ENCODE data around the gene HS6ST3.

The HS6ST3 gene

GRCh38 chr13:96678801-96679200, 588.9 kb downstream of the HS6ST3 start:
- no peaks in the 10 kb centered on the region for H3K4me1 Mint-ChIP-seq (ENCODE audit: low read depth)
- H3K4me3 Mint-ChIP-seq = no peak overlapping the region
- no peaks in the 10 kb centered on the region for H3K36me3 Mint-ChIP-seq (ENCODE audit: low read depth)
- H3K9me3 Mint-ChIP-seq = peaks cover 10% of the 10 kb centered on the region
- H3K27ac Mint-ChIP-seq = no peak overlapping the region
- H3K27me3 Mint-ChIP-seq (ENCODE audit: low read depth) = no peaks in the 10 kb centered on the region
- no peak for DNase-seq (ENCODE audit: low spot score)

GRCh38 chr13:96680898-96681297, 591.0 kb downstream of the HS6ST3 start:
- Mint-ChIP-seq H3K27ac (no peak overlapping the region), H3K36me3 (ENCODE audit: low read depth) (no peaks in the 10 kb centered on the region), H3K9me3 (peaks cover 7% of the 10 kb centered on the region), H3K4me1 (ENCODE audit: low read depth) (no peaks in the 10 kb centered on the region), H3K27me3 (ENCODE audit: low read depth) (no peaks in the 10 kb centered on the region), H3K4me3 (no peak overlapping the region)
- DNase-seq (ENCODE audit: low spot score) = no peak

GRCh38 chr13:96681766-96682165, 591.9 kb downstream of the HS6ST3 start:
- Mint-ChIP-seq H3K27ac (no peak overlapping the region), H3K27me3 (ENCODE audit: low read depth) (no peaks in the 10 kb centered on the region), H3K4me1 (ENCODE audit: low read depth) (no peaks in the 10 kb centered on the region), H3K4me3 (no peak overlapping the region), H3K9me3 (peaks cover 7% of the 10 kb centered on the region), H3K36me3 (ENCODE audit: low read depth) (no peaks in the 10 kb centered on the region)
- DNase-seq (ENCODE audit: low spot score) = no peak

DNA sequence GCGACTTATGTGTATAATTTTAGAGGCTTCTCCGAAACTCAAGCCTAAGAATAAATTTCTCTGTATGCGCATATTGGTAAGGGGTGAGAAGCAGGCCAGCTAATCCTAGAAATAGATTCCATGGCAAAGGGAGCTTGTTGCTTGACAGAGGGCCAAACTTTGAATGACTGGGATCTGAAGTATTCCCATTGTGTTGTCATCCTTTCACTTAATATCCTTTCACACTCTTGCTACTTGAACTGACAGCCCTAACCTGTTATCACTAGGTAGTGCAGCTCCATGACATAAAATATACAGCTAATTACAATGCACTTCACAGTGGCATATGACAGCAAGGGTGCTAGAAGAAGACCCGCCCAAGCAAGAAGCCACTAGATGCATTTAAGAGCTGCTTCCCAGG, 594.6 kb downstream of the HS6ST3 start:
- Mint-ChIP-seq H3K27ac (no peak overlapping the region), H3K4me3 (no peak overlapping the region), H3K27me3 (ENCODE audit: low read depth) (no peaks in the 10 kb centered on the region), H3K36me3 (ENCODE audit: low read depth) (no peaks in the 10 kb centered on the region), H3K9me3 (peaks cover 12% of the 10 kb centered on the region), H3K4me1 (ENCODE audit: low read depth) (no peaks in the 10 kb centered on the region)
- no peak for DNase-seq (ENCODE audit: low spot score)

DNA sequence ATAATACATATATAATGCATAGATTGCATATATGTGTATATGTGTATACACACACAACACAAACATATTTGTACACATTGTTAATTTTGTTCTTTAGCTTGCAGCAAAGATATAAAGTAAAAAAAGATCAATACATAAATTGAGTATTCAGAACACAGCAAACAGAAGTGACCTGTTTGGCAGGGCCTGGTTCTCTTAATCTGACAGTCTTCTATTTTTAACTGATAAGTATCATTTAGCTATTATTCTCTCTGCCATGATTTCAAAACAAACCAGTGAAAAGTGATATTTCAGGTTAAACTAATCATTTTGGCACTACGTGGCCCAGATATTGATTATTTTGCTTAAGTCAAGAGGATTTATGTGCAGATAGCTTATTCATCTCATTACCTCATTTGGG, 595.0 kb downstream of the HS6ST3 start:
- Mint-ChIP-seq H3K4me3 (no peak overlapping the region), H3K4me1 (ENCODE audit: low read depth) (no peaks in the 10 kb centered on the region), H3K27ac (no peak overlapping the region), H3K36me3 (ENCODE audit: low read depth) (no peaks in the 10 kb centered on the region), H3K9me3 (peaks cover 12% of the 10 kb centered on the region), H3K27me3 (ENCODE audit: low read depth) (no peaks in the 10 kb centered on the region)
- DNase-seq (ENCODE audit: low spot score) = no peak

DNA sequence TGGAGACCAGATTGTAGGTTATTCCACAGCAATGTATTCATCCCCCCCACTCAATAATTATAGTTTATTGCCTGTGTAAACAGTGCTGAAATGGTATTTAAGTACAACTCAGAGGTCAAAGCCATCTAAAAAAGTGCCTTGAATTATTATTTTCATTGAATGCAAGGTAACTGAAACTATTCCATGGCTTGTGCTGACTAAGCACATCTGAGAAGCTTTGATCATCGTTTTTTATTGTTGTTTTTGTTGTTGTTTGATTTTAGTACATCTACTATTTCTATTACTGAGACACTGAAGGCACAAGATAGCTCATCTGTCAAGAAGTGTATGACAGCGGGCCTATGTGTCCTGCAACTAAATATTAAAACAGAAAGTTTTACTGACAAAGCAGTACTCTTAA, 596.4 kb downstream of the HS6ST3 start:
- Mint-ChIP-seq H3K4me3 (no peak overlapping the region), H3K27ac (no peak overlapping the region), H3K4me1 (ENCODE audit: low read depth) (no peaks in the 10 kb centered on the region), H3K27me3 (ENCODE audit: low read depth) (no peaks in the 10 kb centered on the region), H3K9me3 (peaks cover 9% of the 10 kb centered on the region), H3K36me3 (ENCODE audit: low read depth) (no peaks in the 10 kb centered on the region)
- DNase-seq (ENCODE audit: low spot score) = no peak

DNA sequence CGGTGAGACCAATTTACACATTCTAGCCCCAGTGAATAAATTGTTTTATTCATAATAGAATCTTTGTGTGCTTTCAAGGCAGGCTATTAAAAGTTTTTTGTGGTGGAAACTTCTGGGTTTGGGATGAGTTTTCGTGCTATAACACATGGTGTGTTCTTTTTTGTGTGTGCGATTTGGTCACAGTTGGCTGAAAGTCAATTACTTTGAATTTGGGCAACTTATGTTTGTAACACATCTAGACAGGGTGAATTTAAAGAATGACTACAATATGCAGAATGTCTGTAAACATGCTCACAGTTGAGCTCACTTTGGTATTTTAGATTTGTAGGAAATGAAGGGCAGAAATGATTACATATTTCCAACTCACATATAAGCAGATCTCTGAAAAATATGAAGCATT, 597.3 kb downstream of the HS6ST3 start:
- Mint-ChIP-seq H3K4me1 (ENCODE audit: low read depth) (no peaks in the 10 kb centered on the region), H3K4me3 (no peak overlapping the region), H3K9me3 (peaks cover 9% of the 10 kb centered on the region), H3K36me3 (ENCODE audit: low read depth) (no peaks in the 10 kb centered on the region), H3K27ac (no peak overlapping the region), H3K27me3 (ENCODE audit: low read depth) (no peaks in the 10 kb centered on the region)
- DNase-seq (ENCODE audit: low spot score) = no peak

DNA sequence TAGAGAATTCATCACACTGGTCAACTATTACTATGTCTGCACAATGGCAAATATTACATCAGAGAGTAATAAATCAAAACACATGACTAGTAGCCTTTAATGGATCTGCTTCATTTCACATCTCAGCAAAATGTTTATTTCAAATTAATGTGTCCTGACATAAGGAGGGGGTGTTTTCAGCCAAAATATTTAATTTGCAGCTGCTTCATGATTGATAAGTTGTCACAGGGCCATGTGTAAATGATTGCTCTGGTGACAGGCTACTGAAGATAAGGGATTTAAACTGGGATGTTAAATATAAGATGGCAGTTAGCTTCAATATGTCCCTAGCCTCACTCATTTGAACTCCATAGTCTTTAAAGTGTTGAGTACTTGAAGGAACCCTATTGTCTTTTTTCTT, 601.1 kb downstream of the HS6ST3 start:
- Mint-ChIP-seq H3K36me3 (ENCODE audit: low read depth) (no peaks in the 10 kb centered on the region), H3K4me1 (ENCODE audit: low read depth) (no peaks in the 10 kb centered on the region), H3K27ac (no peak overlapping the region), H3K27me3 (ENCODE audit: low read depth) (no peaks in the 10 kb centered on the region), H3K9me3 (peaks cover 9% of the 10 kb centered on the region), H3K4me3 (no peak overlapping the region)
- DNase-seq (ENCODE audit: low spot score) = no peak

DNA sequence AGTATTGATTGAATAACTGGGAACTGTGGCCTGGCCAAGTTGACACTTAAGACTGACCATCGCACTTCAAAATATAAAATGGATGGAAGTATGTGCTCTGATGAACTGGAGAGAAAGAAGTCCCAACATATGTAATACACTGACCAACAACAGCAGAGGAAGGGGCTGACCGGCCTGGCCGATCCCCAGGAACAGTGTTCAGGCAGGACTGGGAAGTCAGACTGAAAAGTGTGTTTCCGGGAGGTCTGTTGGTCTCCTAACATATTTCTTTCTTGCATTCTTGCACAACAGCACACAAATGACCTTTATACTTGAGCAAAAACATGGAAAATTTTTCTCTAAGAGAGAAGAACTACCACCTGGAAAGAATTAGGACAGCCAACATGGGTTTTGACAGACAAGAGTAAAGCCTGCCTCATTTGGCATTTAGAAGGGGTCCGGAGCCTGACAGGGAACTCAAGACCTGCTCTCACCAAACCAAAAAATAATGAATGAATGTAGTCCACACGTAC, 606.5 kb downstream of the HS6ST3 start:
- Mint-ChIP-seq H3K4me3 (no peak overlapping the region), H3K27me3 (ENCODE audit: low read depth) (no peaks in the 10 kb centered on the region), H3K27ac (no peak overlapping the region), H3K36me3 (ENCODE audit: low read depth) (no peaks in the 10 kb centered on the region), H3K9me3 (peaks cover 24% of the 10 kb centered on the region), H3K4me1 (ENCODE audit: low read depth) (no peaks in the 10 kb centered on the region)
- no peak for DNase-seq (ENCODE audit: low spot score)

DNA sequence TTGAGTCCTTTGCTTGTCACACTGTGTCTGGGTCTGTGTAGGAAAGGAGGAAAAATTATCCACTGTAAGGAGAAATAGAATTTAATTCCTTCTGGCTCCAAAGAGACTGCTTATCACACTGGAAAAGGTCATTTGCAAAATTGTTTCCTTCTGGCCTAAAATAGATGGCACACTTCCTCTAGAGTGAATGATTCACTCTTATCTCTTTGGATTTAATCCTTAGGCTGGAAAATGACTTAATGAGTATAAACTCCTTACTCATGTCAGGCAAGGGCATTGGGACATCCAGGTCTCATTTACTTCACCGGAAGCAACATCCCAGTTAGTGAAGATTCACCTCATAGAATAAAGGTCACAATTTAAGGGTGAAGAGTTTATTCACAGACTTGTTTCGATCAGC, 610.8 kb downstream of the HS6ST3 start:
- Mint-ChIP-seq H3K27ac (no peak overlapping the region), H3K4me3 (no peak overlapping the region), H3K4me1 (ENCODE audit: low read depth) (no peaks in the 10 kb centered on the region), H3K36me3 (ENCODE audit: low read depth) (no peaks in the 10 kb centered on the region), H3K9me3 (peaks cover 24% of the 10 kb centered on the region), H3K27me3 (ENCODE audit: low read depth) (no peaks in the 10 kb centered on the region)
- no peak for DNase-seq (ENCODE audit: low spot score)

DNA sequence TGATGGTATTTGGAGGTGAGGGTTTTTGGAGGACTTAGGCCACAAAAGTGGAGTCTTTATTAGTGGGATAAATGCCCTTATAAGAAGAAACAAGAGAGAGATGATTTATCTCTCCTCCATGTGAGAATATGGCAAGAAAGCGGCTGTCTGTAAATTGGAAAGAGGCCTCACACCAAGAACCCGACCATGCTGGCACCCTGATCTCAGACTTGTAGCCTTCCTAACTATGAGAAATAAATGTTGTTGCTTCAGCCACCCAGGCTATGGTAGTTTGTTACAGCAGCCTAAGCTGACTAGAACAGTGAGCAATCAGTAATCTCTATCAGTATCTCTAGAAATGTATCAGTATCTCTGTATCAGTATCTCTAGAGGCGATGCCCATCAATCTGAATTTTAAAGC, 617.2 kb downstream of the HS6ST3 start:
- no peak for DNase-seq (ENCODE audit: low spot score)
- H3K27me3 Mint-ChIP-seq (ENCODE audit: low read depth) = no peaks in the 10 kb centered on the region
- H3K4me3 Mint-ChIP-seq = no peak overlapping the region
- H3K9me3 Mint-ChIP-seq = peaks cover 13% of the 10 kb centered on the region
- H3K4me1 Mint-ChIP-seq (ENCODE audit: low read depth) = no peaks in the 10 kb centered on the region
- H3K27ac Mint-ChIP-seq = no peak overlapping the region
- H3K36me3 Mint-ChIP-seq (ENCODE audit: low read depth) = no peaks in the 10 kb centered on the region

DNA sequence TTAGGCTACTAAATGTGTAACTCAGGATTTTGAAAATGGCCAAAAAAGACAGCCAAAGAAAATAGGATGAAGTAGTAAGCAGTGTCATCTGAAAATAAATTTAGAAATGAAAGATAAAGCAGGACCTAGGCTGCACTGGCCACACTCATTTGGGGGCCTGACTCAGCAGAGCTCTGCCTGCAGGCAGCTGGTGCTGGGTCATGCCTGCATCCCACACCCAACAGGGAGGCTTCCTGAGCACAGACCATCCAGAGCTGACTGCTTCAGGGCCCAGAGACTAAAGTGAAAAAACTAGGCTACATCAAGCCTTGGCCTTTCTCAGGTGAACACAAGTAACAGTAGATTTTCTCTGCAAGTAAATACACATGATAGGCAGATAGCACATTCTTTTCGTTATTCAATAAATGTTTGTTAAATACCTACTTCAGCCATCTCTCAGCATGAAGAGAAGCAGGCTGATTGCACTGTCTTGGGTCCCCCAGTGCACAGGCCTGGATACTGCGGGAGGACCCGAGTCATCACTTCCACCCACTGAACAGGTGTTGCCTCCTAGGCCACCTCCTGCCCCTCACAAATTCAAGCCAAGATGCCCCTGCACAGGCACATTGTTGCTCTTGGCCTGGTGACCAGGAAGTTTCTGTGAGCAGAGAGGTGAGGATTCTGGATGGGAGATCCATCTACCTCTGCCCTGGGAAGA, 620.4 kb downstream of the HS6ST3 start:
- DNase-seq (ENCODE audit: low spot score) = no peak
- H3K27me3 Mint-ChIP-seq (ENCODE audit: low read depth) = no peaks in the 10 kb centered on the region
- no peaks in the 10 kb centered on the region for H3K4me1 Mint-ChIP-seq (ENCODE audit: low read depth)
- peaks cover 9% of the 10 kb centered on the region for H3K9me3 Mint-ChIP-seq
- H3K27ac Mint-ChIP-seq = no peak overlapping the region
- H3K36me3 Mint-ChIP-seq (ENCODE audit: low read depth) = no peaks in the 10 kb centered on the region
- H3K4me3 Mint-ChIP-seq = no peak overlapping the region

- H3K4me1 Mint-ChIP-seq (ENCODE audit: low read depth) = no peaks in the 10 kb centered on the region
- H3K9me3 Mint-ChIP-seq = peaks cover 3% of the 10 kb centered on the region
- H3K4me3 Mint-ChIP-seq = no peak overlapping the region
Measured at GRCh38 chr13:96720446-96720845, 630.5 kb downstream of the HS6ST3 start.

DNA sequence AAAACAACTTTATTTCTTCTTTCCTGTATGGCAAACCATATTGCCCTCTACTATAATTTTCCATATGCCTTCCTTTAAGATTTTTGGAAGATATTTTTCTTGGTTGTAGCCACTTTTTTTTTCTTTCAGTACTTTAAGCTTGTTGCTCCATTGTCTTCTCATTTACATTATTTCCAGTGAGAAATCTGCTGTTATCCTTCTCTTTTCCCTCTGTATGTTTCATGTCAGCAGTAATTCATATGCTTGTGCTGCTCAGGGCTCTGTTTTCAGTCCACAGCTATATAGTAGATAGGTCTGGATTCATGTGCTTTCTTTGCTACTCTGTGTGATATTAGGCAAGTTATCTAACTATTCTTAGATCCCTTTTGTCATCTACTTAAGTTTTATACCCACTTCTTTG, 636.7 kb downstream of the HS6ST3 start:
- peaks cover 22% of the 10 kb centered on the region for H3K9me3 Mint-ChIP-seq
- no peak for DNase-seq (ENCODE audit: low spot score)
- no peak overlapping the region for H3K4me3 Mint-ChIP-seq
- H3K27ac Mint-ChIP-seq = no peak overlapping the region
- no peaks in the 10 kb centered on the region for H3K4me1 Mint-ChIP-seq (ENCODE audit: low read depth)
- no peaks in the 10 kb centered on the region for H3K27me3 Mint-ChIP-seq (ENCODE audit: low read depth)
- no peaks in the 10 kb centered on the region for H3K36me3 Mint-ChIP-seq (ENCODE audit: low read depth)

More at GRCh38 chr13:96720446-96720845, 630.5 kb downstream of the HS6ST3 start:
- Mint-ChIP-seq H3K27ac (no peak overlapping the region), H3K27me3 (ENCODE audit: low read depth) (no peaks in the 10 kb centered on the region), H3K36me3 (ENCODE audit: low read depth) (no peaks in the 10 kb centered on the region)
- DNase-seq (ENCODE audit: low spot score) = no peak

GRCh38 chr13:96728463-96728862, 638.6 kb downstream of the HS6ST3 start:
- Mint-ChIP-seq H3K4me1 (ENCODE audit: low read depth) (no peaks in the 10 kb centered on the region), H3K4me3 (no peak overlapping the region), H3K27me3 (ENCODE audit: low read depth) (no peaks in the 10 kb centered on the region), H3K9me3 (peaks cover 25% of the 10 kb centered on the region), H3K36me3 (ENCODE audit: low read depth) (no peaks in the 10 kb centered on the region), H3K27ac (no peak overlapping the region)
- no peak for DNase-seq (ENCODE audit: low spot score)
